ENCODE results near the gene MED29. TPM values are rescaled to one million over a fixed set of nuclear protein-coding genes. Genes with fewer than 3 reads are reported as not detected.
"Not testable (repeated sequence)": the region's sequence is repeated elsewhere in the genome, so short reads cannot be mapped to it uniquely, and the experiment has no call there.

The MED29 gene
- total RNA-seq, 4 donors from 2014 or later, result 25.4 to 52.8 (median 41.0) TPM

DNA sequence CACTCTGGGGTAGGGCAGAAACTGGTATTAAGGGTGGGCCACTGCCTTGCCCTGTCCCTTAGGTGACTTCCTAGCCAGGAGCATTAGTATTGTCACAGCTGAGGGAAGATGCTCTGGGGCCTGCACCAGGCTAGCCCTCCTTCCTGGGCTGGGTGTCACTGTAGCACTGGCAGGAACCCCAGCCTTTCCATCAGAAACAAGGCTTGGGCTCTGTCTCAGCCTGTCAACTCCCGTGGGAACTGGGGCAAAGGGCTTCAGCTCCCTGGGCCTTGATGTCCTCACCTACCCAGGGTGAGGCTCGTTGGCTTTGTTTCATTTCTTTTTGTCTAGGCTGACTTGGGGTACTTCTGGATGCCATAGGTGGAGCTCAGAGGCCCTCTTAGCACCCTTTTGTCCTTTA is 18.2 kb upstream of the MED29 start:
- peaks cover 0 to 81% (median 0%) of the 10 kb centered on the region in 3 donors for H3K36me3 ChIP-seq

GRCh38 chr19:39375929-39376328 is 15.2 kb upstream of the MED29 start:
- H3K4me1 ChIP-seq, result peaks cover 0 to 13% (median 0%) of the 10 kb centered on the region in 4 donors
- no peak overlapping the region for H3K27ac ChIP-seq
- no peaks in the 10 kb centered on the region for H3K27me3 ChIP-seq
- no peak for DNase-seq
- no peak overlapping the region for H3K4me3 ChIP-seq
- no peaks in the 10 kb centered on the region for H3K9me3 ChIP-seq
- no peak for TF ChIP-seq POLR2A (IDR thresholded peaks at IDR 0.05)
- TF ChIP-seq, protein P1, sequence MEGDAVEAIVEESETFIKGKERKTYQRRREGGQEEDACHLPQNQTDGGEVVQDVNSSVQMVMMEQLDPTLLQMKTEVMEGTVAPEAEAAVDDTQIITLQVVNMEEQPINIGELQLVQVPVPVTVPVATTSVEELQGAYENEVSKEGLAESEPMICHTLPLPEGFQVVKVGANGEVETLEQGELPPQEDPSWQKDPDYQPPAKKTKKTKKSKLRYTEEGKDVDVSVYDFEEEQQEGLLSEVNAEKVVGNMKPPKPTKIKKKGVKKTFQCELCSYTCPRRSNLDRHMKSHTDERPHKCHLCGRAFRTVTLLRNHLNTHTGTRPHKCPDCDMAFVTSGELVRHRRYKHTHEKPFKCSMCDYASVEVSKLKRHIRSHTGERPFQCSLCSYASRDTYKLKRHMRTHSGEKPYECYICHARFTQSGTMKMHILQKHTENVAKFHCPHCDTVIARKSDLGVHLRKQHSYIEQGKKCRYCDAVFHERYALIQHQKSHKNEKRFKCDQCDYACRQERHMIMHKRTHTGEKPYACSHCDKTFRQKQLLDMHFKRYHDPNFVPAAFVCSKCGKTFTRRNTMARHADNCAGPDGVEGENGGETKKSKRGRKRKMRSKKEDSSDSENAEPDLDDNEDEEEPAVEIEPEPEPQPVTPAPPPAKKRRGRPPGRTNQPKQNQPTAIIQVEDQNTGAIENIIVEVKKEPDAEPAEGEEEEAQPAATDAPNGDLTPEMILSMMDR (IDR thresholded peaks at IDR 0.05), result no peak
- H3K36me3 ChIP-seq, result peaks cover 0 to 81% (median 0%) of the 10 kb centered on the region in 3 donors

More for the DNA sequence above, 18.2 kb upstream of the MED29 start:
- H3K4me3 ChIP-seq, result no peak overlapping the region
- no peaks in the 10 kb centered on the region for H3K27me3 ChIP-seq
- no peak for TF ChIP-seq POLR2A (IDR thresholded peaks at IDR 0.05)
- peaks cover 0 to 13% (median 0%) of the 10 kb centered on the region in 4 donors for H3K4me1 ChIP-seq
- no peaks in the 10 kb centered on the region for H3K9me3 ChIP-seq
- H3K27ac ChIP-seq, result peak overlapping the region; percentile 66 to 85 (median 78)
- no peak for DNase-seq

- no peak for TF ChIP-seq POLR2A (IDR thresholded peaks at IDR 0.05)
- TF ChIP-seq, protein P1 (IDR thresholded peaks at IDR 0.05), result no peak
- DNase-seq, result no peak
- Histone ChIP-seq H3K27me3 (no peaks in the 10 kb centered on the region), H3K27ac (no peak overlapping the region), H3K4me1 (peaks cover 0 to 10% (median 0%) of the 10 kb centered on the region in 4 donors), H3K9me3 (no peaks in the 10 kb centered on the region), H3K4me3 (no peak overlapping the region), H3K36me3 (peaks cover 0 to 88% (median 0%) of the 10 kb centered on the region in 3 donors)
These were observed 13.5 kb upstream of the MED29 start for GRCh38 chr19:39377373-39378362.

DNA sequence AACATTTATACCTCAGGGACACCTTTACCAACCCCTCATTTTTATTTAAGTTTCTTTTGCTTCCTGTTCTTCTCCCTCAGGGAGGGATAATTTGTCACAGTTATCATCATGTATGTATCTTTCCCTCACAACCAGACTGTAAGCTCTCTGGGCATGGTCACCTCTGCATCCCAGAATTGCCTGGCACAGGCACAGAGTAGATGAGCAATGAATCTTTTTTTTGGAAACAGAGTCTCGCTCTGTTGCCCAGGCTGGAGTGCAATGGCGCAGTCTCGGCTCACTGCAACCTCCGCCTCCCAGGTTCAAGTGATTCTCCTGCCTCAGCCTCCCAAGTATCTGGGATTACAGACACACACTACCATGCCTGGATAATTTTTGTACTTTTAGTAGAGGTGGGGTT is 11.8 kb upstream of the MED29 start:
- not testable (repeated sequence) for H3K27ac ChIP-seq, H3K4me3 ChIP-seq, H3K27me3 ChIP-seq, DNase-seq, H3K4me1 ChIP-seq, H3K9me3 ChIP-seq
- peaks cover 0 to 94% (median 0%) of the 10 kb centered on the region in 3 donors for H3K36me3 ChIP-seq

DNA sequence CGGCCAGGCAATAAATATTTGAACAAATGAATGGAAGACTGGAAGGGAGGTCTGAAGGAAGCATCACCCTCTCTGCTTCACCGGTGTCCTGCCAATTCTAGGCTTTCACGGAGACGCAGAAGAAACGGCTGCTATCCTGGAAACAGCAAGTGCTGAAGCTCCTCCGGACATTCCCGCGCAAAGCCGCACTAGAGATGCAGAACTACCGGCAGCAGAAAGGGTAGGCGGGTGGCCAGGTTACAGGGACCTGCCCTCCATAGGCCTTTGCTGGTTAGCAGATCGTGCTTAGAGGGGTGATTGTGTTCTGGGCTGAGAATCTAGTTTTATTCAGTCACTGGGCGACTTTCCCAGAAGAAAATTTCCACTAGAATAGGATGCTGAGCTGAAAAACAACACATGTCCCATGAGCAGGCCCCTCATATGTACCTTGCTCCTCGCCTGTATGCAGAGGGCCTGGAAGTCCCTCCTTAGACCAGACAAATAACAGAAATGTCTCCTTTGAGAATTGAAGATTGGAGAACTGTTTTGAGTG is 11.2 kb upstream of the MED29 start:
- H3K4me1 ChIP-seq, result no peaks in the 10 kb centered on the region
- peaks cover 0 to 92% (median 0%) of the 10 kb centered on the region in 3 donors for H3K36me3 ChIP-seq
- no peaks in the 10 kb centered on the region for H3K27me3 ChIP-seq
- TF ChIP-seq, protein P1 (IDR thresholded peaks at IDR 0.05), result no peak
- TF ChIP-seq POLR2A (IDR thresholded peaks at IDR 0.05), result no peak
- H3K4me3 ChIP-seq, result no peak overlapping the region
- no peak overlapping the region for H3K27ac ChIP-seq
- no peaks in the 10 kb centered on the region for H3K9me3 ChIP-seq
- no peak for DNase-seq

GRCh38 chr19:39380521-39381502 is 10.4 kb upstream of the MED29 start:
- peaks cover 0 to 92% (median 0%) of the 10 kb centered on the region in 3 donors for H3K36me3 ChIP-seq
- no peak overlapping the region for H3K4me3 ChIP-seq
- DNase-seq, result no peak
- TF ChIP-seq POLR2A (IDR thresholded peaks at IDR 0.05), result no peak
- TF ChIP-seq, protein P1 (IDR thresholded peaks at IDR 0.05), result no peak
- no peak overlapping the region for H3K27ac ChIP-seq
- no peaks in the 10 kb centered on the region for H3K9me3 ChIP-seq
- no peaks in the 10 kb centered on the region for H3K27me3 ChIP-seq
- H3K4me1 ChIP-seq, result no peaks in the 10 kb centered on the region

Data from Peyer's patch (tissue), 4 donors.